HG03280 (cell line): ENCODE data around the gene CCDC57.
"Not testable (repeated sequence)": the region's sequence is repeated elsewhere in the genome, so short reads cannot be mapped to it uniquely, and the experiment has no call there.

Experiments used
- ATAC-seq: cut with Tn5 transposase; IDR thresholded peaks from one replicate; pipeline ENCODE4 v1.9.1; 2021; ENCODE audit warnings: mild to moderate bottlenecking, moderate library complexity; ENCODE audit not compliant: unreplicated experiment

CCDC57 gene

GRCh38 chr17:82225368-82226029, 12.9 kb upstream of the CCDC57 start:
- ATAC-seq: no peak

GRCh38 chr17:82224666-82225065, 12.0 kb upstream of the CCDC57 start:
- no peak for ATAC-seq

GRCh38 chr17:82223517-82223916, 10.9 kb upstream of the CCDC57 start:
- ATAC-seq: no peak

DNA sequence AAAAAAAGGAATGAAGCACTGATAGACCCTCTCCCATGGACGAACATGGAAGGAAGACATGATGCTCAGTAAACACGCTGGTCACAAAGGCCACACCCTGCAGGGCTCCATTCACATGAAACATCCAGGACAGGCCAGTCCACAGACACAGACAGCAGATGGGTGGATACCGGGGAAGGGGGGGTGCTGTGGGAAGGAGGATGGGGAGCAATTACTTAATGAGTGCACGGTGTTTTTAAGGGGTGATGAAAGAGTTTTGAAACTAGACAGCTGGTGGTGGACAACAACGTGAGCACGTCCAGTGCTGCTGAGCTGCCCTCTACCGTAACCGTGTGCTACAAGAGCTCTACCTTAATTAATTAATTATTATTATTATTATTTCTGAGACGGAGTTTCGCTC, 10.2 kb upstream of the CCDC57 start:
- no peak for ATAC-seq

GRCh38 chr17:82221341-82221902, 8.8 kb upstream of the CCDC57 start:
- no peak for ATAC-seq

DNA sequence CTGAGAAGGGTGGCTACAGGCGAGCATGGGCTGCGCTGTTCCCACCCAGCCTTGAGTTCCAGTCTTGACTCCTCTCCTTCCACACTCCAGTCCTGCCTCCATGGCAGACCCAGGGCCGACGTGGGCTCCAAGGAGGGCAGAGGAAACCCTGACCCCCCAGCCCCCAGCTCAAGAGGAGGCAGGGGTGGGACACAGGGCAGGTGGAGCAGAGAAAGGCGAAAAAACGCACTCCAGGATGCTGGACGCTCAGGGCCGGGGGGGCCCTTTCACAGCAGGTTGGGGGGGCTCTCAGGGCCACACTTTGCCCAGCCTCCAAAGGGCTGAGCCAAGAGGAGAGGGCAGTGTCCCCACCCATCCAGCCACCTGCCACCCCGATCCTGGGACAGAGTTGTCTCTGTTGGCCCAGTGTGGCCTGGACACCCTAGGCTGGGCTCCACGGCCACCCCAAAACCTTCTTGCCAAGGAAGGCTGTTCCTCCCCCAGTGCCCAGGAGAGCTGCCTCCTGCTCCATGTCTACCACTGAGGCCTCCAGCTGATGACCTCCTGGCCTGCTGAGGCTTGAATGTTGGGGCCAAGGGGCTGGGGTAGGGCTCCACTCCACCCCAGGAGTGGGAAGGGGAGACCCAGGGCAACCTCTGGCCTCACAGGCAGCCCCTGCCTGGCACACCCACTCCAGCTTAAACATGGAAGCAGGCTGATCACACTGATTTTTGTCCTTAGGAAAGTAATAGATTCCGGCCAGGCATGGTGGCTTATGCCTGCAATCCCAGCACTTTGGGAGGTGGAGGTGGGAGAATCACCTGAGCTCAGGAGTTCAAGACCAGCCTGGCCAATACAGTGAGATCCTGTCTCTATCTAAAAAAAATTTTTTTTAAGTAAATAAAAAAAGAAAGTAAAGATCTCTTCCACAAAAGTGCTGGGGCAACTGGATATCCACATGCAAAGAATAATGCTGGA, 7.4 kb upstream of the CCDC57 start:
- no peak for ATAC-seq

GRCh38 chr17:82219083-82219482, 6.4 kb upstream of the CCDC57 start:
- no peak for ATAC-seq

DNA sequence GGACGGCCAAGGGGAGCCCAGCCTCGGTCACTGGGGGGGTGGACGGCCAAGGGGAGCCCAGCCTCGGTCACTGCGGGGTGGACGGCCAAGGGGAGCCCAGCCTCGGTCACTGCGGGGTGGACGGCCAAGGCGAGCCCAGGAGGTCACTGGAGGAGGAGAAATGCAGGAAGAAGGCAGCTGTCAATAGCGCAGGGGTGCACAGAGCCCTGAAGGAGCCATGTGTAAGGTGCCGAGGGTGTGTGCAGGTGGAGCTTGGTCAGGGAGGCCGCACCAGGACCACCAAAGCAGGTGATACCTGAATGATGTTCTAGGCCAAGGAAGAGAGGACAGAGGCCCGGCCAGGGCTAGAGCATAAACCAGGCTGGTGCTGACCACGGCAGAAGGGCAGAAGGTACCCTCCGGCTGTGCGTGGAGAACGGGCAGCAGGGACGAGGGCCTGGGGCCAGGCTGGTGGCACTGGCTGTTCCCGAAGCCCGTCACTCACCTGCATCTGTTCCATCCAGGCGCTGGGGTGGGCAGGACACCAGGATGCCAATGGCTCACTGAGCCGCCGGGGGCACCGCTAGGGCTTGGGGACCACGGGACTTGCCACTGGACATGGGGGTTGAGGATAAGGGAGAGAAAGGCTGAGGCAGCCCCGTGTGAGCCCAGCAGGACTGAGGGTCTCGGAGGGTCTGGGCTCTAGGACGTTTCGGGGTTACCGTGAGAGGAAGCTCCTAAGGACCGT, 5.9 kb upstream of the CCDC57 start:
- ATAC-seq: no peak

GRCh38 chr17:82217530-82218204, 5.0 kb upstream of the CCDC57 start:
- no peak for ATAC-seq

- no peak for ATAC-seq
Observed at GRCh38 chr17:82217120-82217529, 4.5 kb upstream of the CCDC57 start.

DNA sequence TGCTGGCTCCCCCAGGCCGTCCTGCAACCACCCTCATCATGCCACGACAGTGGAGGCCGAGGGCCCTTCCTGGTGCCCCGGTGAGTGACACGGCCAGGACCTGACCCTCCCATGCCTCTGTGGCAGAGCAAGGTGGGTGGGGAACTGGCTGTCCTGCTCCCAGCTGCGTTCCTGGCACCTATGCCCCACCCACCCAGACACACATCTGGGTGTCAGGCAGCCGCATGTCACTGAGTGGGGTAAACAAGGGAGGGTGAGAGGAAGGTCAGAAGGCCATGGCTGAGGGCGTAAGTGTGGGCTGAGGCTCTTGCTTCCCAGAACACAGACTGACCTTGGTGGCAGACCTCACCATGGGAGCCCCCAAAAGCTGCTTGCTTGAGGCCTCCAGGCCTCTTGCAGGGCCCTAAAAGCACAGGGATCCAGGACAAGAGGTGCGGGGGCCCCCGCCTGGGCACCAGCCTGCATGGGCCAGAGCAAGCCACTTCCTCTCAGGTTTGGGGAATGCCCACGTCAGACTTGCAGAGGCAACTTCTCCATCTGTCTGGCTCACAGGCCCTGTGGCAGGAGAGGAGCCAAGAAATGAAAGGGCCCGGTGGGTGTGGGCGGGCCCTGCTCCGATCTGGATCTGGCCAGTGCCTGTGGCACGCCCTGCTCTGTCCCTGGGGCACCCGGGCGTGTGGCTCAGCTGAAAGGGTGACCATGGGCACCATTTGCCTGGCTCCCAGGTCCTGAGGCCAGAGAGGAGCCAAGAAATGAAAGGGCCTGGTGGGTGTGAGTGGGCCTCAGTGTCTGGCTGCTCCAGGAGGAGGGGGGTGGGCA, 3.9 kb upstream of the CCDC57 start:
- ATAC-seq: no peak

DNA sequence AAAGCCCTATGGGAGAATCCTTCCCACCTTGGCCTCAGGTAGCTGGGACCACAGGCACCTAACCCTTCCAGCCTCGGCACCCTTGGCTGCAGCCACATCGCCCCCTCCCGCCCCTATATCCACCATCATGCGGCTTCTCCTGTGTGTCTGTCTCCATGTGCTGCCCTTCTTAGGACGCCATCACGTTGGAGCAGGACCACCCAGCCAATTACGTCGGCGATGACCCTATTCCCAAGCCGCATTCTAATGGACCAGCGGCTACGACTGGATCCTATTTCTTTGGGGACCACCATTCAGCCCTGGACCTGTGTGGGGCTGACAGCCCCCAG, 3.3 kb upstream of the CCDC57 start:
- ATAC-seq: no peak

GRCh38 chr17:82215095-82215971, 2.7 kb upstream of the CCDC57 start:
- ATAC-seq: no peak

DNA sequence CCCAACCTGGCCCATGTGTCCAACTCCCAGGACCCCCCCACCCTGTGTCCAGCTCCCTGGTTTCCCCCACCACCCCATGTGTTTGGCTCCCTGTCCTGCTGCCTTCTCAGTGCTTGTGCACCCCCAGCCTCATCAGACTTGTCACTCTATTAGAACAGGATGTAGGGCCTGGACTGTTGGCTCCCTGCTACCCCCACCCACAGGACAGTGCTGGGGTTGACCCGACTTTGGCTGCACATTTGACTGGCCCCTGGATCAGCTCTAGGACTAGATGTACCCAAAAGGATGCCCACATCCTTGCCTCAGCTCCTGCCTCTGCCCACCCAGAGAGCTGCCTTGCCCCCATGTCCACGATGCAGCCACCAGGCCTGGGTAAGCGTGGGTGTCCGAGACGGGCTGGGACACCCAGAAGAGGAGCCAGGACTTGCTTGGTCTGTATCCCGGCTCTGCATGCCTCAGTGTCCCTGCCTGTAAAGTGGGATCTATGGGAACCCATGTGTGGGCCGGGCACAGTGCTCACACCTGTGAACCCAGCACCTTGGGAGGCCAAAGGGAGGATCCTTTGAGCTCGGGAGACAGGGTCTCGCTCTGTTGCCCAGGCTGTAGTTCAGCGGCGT, 1.5 kb upstream of the CCDC57 start:
- no peak for ATAC-seq

DNA sequence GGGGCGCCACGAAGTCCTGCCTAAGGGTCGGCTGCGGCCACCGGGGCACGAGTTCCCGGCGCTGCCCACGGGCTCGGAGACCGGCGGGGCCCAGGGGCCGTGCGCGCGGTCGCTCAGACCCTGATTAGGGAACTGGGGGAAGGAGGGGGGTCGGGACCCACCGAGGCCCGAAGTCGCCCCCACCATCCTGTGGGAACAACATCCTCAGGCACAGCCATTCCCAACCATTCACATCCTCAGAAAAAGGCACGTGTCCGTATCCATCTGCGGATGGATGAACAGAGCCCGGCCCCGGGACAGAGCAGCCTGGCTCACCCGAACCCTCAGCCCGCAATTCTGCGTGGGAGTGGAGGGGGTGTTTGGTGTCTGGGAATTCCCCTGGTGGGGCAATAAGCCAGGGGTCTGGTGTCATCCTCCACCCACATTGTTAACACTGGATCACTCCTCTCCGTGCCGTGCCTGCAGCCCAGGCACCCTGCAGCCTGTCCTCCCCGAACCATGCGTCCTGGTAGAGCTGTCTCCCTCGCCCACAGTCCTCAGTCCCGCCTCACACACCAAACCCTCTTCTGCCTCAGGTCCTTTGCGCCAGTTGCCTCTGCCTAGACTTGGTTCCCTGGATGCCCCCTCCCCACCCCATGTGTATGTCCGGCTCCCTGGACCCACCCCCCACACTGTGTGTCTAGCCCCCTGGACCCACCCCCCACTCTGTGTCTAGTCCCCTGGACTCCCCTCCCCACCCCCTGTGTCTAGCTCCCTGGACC, 789 bp upstream of the CCDC57 start:
- no peak for ATAC-seq

DNA sequence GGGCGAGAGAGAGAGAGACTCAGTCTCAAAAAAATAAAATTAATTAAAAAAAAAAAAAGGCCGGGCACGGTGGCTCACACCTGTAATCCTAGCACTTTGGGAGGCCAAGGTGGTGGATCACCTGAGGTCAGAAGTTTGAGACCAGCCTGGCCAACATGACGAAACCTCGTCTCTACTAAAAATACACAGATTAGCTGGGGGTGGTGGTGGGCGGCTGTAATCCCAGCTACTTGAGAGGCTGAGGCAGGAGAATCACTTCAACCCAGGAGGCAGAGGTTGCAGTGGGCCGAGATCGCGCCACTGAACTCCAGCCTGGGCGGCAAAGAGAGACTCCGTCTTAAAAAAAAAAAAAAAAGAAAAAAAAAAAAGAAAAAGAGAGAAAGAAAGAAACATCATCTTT, 2.0 kb downstream of the CCDC57 start:
- ATAC-seq: not testable (repeated sequence)

DNA sequence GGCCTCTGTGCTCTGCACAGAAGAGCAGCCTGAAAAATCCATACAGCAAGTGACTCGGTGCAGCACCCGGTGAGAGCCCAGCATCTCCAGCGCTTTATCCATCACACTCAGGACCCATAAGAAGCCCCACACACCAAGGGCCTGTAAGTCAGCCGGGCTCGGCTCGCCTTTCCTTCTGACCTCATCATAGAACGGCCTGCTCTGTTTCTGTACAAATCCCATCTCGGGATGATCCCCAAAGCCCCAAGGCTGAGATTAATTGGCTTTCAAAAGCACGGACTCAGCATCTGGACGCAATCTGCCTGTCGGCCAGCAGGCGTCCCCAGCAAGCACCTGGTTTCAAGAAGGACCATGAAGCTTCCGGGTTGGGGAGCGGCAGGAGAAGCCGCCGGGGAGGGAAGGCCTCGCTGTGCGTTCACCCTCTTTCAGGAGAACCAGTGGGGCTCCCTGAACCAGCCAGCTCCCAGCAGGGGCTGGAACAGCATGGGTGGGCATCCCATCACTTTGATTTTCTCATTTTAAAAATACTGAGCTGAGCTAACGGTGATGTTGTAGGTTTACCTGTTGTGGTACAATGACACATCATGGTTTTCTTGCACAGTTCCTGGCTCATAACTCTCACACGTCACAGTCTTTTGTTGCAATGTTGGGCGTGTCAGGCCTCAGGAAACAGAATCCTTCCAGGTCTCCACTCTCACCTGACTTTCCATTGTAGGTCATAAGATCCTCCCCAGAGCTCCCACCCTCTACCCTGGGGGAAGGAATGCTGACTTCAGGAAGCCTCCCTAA, 6.7 kb downstream of the CCDC57 start:
- ATAC-seq: no peak
